Psoas muscle (tissue), 8 donors: Measurements from ENCODE around the gene TTC29. TPM values are rescaled to one million over a fixed set of nuclear protein-coding genes. Genes with fewer than 3 reads are reported as not detected.

ENCODE experiments used
- ATAC-seq, 4 donors: fragments of 200-7000 bp; cut with Tn5 transposase; one replicate each; pipeline ENCODE4 v1.9.1; 2020; ENCODE audit warnings: moderate library complexity in 3 of 4, mild to moderate bottlenecking in 2 of 4
- DNase-seq, 2 donors: peaks; one replicate each; pipeline ENCODE4 v3.0.0-alpha.2; 2020
- H3K27ac ChIP-seq: fragments of 200-600 bp; one replicate; pipeline ENCODE4 v1.8.0; 2022
- H3K27me3 ChIP-seq, 3 donors: fragments of 200-600 bp in 1 of 3; one replicate each; pipeline versions ENCODE4 v1.6.1 to v1.8.0; 2013 to 2022; ENCODE audit warnings: low read length in 2 of 3, mild to moderate bottlenecking in 2 of 3, moderate library complexity in 1 of 3; ENCODE audit not compliant: insufficient read depth in 3 of 3
- H3K36me3 ChIP-seq, 2 donors: fragments of 200-600 bp in 1 of 2; one replicate each; pipeline versions ENCODE4 v1.6.1 to v1.8.0; 2013 to 2022; ENCODE audit warnings: low read depth in 1 of 2, mild to moderate bottlenecking in 1 of 2, moderate library complexity in 1 of 2; ENCODE audit not compliant: insufficient read depth in 1 of 2
- H3K4me1 ChIP-seq: fragments of 200-600 bp; one replicate; pipeline ENCODE4 v1.8.0; 2022
- H3K4me3 ChIP-seq: fragments of 200-600 bp; one replicate; pipeline ENCODE4 v1.8.0; 2022; ENCODE audit warnings: mild to moderate bottlenecking
- H3K9me3 ChIP-seq: fragments of 200-600 bp; one replicate; pipeline ENCODE4 v1.8.0; 2022
- CTCF ChIP-seq: fragments of 200-600 bp; IDR thresholded peaks from one replicate; pipeline ENCODE4 v1.8.0; 2022; ENCODE audit warnings: antibody characterized with exemption
- WGBS, 3 donors: extraction: QIAGEN DNeasy Blood & Tissue Kit; methylation state at CpG; one replicate each; pipeline versions ENCODE4 v1.1.6 to v1.1.7; 2013; 5-methylcytosine and 5-hydroxymethylcytosine counted together
- intact Hi-C, 2 donors: fragments of 100-400 bp; cut with DNase I; formaldehyde crosslinking; loops; one replicate each; pipeline versions ENCODE4 v1.11.0 to v1.14.2; 2022
- long read RNA-seq, 2 donors: library from polyadenylated mRNA; unstranded; transcript quantifications; one replicate each; pipeline ENCODE4 v2.0.0, GENCODE V29; 2021
- polyA plus RNA-seq, 3 donors: library from polyadenylated mRNA; stranded (reverse); fragments of 200-250 nt; gene quantifications; one replicate each; pipeline ENCODE4 v1.2.3, GENCODE V29; 2013
- total RNA-seq, 4 donors: library from RNA; stranded (reverse); fragmentation: NEBNext Ultra II Directional in 2 of 4; extraction: Animal tissue kit (Norgen Biotek cat#: 25700) in 2 of 4; gene quantifications; one replicate each; pipeline versions ENCODE4 v1.2.1 to v1.2.4, GENCODE V29; 2021 to 2023
- donor health status: healthy with polysubstance abuse.
- donor health status: DM: no; HTN: no; CAD: no; lungs with moderate emphysema.
- donor health status: Bipolar disorder and iron deficiency.
- donor health status: healthy.
- donor health status: DM: yes; HTN: yes; CAD: no.
- donor health status: DM: no; HTN: no; CAD: no.
- donor health status: DM: no; HTN: no; CAD: no.
- donor health status: DM: yes; HTN: yes; CAD: no.

TTC29 gene
- total RNA-seq (not detected), polyA plus RNA-seq (under 1 TPM in 1 of 3 donors, not detected in 2; 0.03 TPM)
- long read RNA-seq, donor 1, result 0 reads
- long read RNA-seq, donor 2, result 0 reads

- ATAC-seq (peak; percentile 99 to 100 (median 100)), DNase-seq (peak; percentile 89 to 94)
- intact Hi-C loops, result no loop called here
- 1 to 2% (median 1%) methylated on average over 38 to 39 of the region's 39 CpGs for WGBS, 3 donors
- Histone ChIP-seq H3K4me3 (peak within 1 kb of the TSS; percentile 68), H3K9me3 (no peaks in the 10 kb centered on the region), H3K4me1 (peaks cover 5% of the 10 kb centered on the region), H3K27ac (no peak within 1 kb of the TSS), H3K36me3 (no peaks in the 10 kb centered on the region), H3K27me3 (no peaks in the 10 kb centered on the region)
- no peak for TF ChIP-seq CTCF
Observed at GRCh38 chr4:146945556-146946374, at the start of gene TTC29. TTC29 (minus strand) TSS chr4:146945864; CDS start chr4:146939895, 5,969 bp downstream.

- intact Hi-C loops, result no loop called here
- H3K4me3 ChIP-seq, result no peak overlapping the region
- DNase-seq (no peak), ATAC-seq (no peak)
- no peaks in the 10 kb centered on the region for H3K4me1 ChIP-seq
- no peak for TF ChIP-seq CTCF
- no peaks in the 10 kb centered on the region for H3K36me3 ChIP-seq
- 41 to 43% (median 42%) methylated on average over 4 of the region's 4 CpGs for WGBS, 3 donors
- H3K27ac ChIP-seq, result no peak overlapping the region
- peaks cover 0 to 8% (median 0%) of the 10 kb centered on the region in 3 donors for H3K27me3 ChIP-seq
- no peaks in the 10 kb centered on the region for H3K9me3 ChIP-seq
Observed at GRCh38 chr4:146981651-146982050, 36.0 kb upstream of the TTC29 start.

GRCh38 chr4:146978641-146979040, 33.0 kb upstream of the TTC29 start:
- DNase-seq (no peak), ATAC-seq (no peak)
- peaks cover 0 to 5% (median 0%) of the 10 kb centered on the region in 3 donors for H3K27me3 ChIP-seq
- intact Hi-C loops, result no loop called here
- H3K9me3 ChIP-seq, result no peaks in the 10 kb centered on the region
- H3K27ac ChIP-seq, result no peak overlapping the region
- H3K4me3 ChIP-seq, result no peak overlapping the region
- H3K4me1 ChIP-seq, result no peaks in the 10 kb centered on the region
- no peak for TF ChIP-seq CTCF
- 66 to 73% (median 67%) methylated on average over 4 of the region's 4 CpGs for WGBS, 3 donors
- no peaks in the 10 kb centered on the region for H3K36me3 ChIP-seq

- DNase-seq (no peak), ATAC-seq (no peak)
- H3K27ac ChIP-seq, result no peak overlapping the region
- no peaks in the 10 kb centered on the region for H3K9me3 ChIP-seq
- 2 to 39% (median 24%) methylated on average over 1 of the region's 1 CpG for WGBS, 3 donors
- intact Hi-C loops, result no loop called here
- no peak overlapping the region for H3K4me3 ChIP-seq
- peaks cover 0 to 5% (median 0%) of the 10 kb centered on the region in 3 donors for H3K27me3 ChIP-seq
- H3K4me1 ChIP-seq, result no peaks in the 10 kb centered on the region
- TF ChIP-seq CTCF, result no peak
- H3K36me3 ChIP-seq, result no peaks in the 10 kb centered on the region
Observed at GRCh38 chr4:146976145-146976544, 30.5 kb upstream of the TTC29 start.
